ENCODE results near the gene ZNF611.
"Not testable (repeated sequence)": the region's sequence is repeated elsewhere in the genome, so short reads cannot be mapped to it uniquely, and the experiment has no call there.

ZNF611 gene

GRCh38 chr19:52716522-52716921, 18.3 kb downstream of the ZNF611 start:
- DNase-seq (ENCODE audit: low read depth): no peak

- DNase-seq (ENCODE audit: low read depth): not testable (repeated sequence)
Observed at GRCh38 chr19:52715902-52716301, 18.9 kb downstream of the ZNF611 start.

- DNase-seq (ENCODE audit: low read depth): not testable (repeated sequence)
Observed at GRCh38 chr19:52715330-52715729, 19.5 kb downstream of the ZNF611 start.

- DNase-seq (ENCODE audit: low read depth): not testable (repeated sequence)
Observed at GRCh38 chr19:52713051-52713450, 21.8 kb downstream of the ZNF611 start.

GRCh38 chr19:52711661-52712060, 23.2 kb downstream of the ZNF611 start:
- DNase-seq (ENCODE audit: low read depth): not testable (repeated sequence)

GRCh38 chr19:52710538-52710937, 24.3 kb downstream of the ZNF611 start:
- DNase-seq (ENCODE audit: low read depth): no peak

GRCh38 chr19:52705615-52706014, 29.2 kb downstream of the ZNF611 start:
- DNase-seq (ENCODE audit: low read depth): not testable (repeated sequence)

GRCh38 chr19:52703917-52704316, 30.9 kb downstream of the ZNF611 start:
- no peak for DNase-seq (ENCODE audit: low read depth)

- no peak for DNase-seq (ENCODE audit: low read depth)
Observed at GRCh38 chr19:52700673-52701072, 34.2 kb downstream of the ZNF611 start.

GRCh38 chr19:52699555-52699954, 35.3 kb downstream of the ZNF611 start:
- DNase-seq (ENCODE audit: low read depth): not testable (repeated sequence)

GRCh38 chr19:52695996-52696395, 38.8 kb downstream of the ZNF611 start:
- DNase-seq (ENCODE audit: low read depth): no peak

- no peak for DNase-seq (ENCODE audit: low read depth)
Observed at GRCh38 chr19:52694921-52695320, 39.9 kb downstream of the ZNF611 start.

- not testable (repeated sequence) for DNase-seq (ENCODE audit: low read depth)
Observed at GRCh38 chr19:52694281-52694680, 40.6 kb downstream of the ZNF611 start.

GRCh38 chr19:52692431-52693008, 42.3 kb downstream of the ZNF611 start:
- no peak for DNase-seq (ENCODE audit: low read depth)

- DNase-seq (ENCODE audit: low read depth): no peak
Observed at GRCh38 chr19:52691737-52692136, 43.1 kb downstream of the ZNF611 start.

GRCh38 chr19:52691215-52691610, 43.6 kb downstream of the ZNF611 start:
- DNase-seq (ENCODE audit: low read depth): no peak

- peak; percentile 72 for DNase-seq (ENCODE audit: low read depth)
Observed at GRCh38 chr19:52690369-52691214, 44.3 kb downstream of the ZNF611 start.

- DNase-seq (ENCODE audit: low read depth): no peak
Observed at GRCh38 chr19:52689843-52690368, 44.9 kb downstream of the ZNF611 start.

GRCh38 chr19:52688925-52689796, 45.7 kb downstream of the ZNF611 start:
- DNase-seq (ENCODE audit: low read depth): not testable (repeated sequence)

GRCh38 chr19:52688335-52688734, 46.5 kb downstream of the ZNF611 start:
- no peak for DNase-seq (ENCODE audit: low read depth)

GRCh38 chr19:52687684-52688083, 47.2 kb downstream of the ZNF611 start:
- no peak for DNase-seq (ENCODE audit: low read depth)

- DNase-seq (ENCODE audit: low read depth): no peak
Observed at GRCh38 chr19:52685811-52686210, 49.0 kb downstream of the ZNF611 start.

Data from non-pigmented ciliary epithelial cell (primary cell).